HG03575 (cell line): ENCODE results near the gene NUDT16.
"Not testable (repeated sequence)": the region's sequence is repeated elsewhere in the genome, so short reads cannot be mapped to it uniquely, and the experiment has no call there.

Source experiments
- ATAC-seq: cut with Tn5 transposase; IDR thresholded peaks from one replicate; pipeline ENCODE4 v1.9.1; 2021; ENCODE audit not compliant: unreplicated experiment, insufficient number of reproducible peaks, low FRiP score; ENCODE audit errors: extremely low read depth

Gene NUDT16

DNA sequence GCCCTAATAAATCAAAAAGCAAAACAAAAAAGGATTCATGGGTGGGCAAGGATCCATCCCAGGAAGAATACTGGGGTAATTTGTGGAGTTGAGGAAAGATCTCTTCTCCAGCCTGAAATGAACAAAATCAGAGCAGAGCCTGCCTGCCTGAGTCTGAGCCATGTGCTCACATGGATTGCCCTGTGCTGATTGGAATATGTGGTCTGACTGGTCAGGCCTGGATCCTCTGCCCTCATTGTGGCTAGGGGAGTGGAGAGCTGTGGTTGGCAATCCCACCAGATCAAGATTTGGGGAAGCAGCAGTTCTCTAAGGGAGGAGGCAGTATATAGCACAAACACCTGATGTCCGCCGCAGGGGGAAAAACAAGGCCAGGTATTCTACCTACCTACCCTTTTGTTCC lies 6.8 kb upstream of the NUDT16 start:
- ATAC-seq, result no peak

DNA sequence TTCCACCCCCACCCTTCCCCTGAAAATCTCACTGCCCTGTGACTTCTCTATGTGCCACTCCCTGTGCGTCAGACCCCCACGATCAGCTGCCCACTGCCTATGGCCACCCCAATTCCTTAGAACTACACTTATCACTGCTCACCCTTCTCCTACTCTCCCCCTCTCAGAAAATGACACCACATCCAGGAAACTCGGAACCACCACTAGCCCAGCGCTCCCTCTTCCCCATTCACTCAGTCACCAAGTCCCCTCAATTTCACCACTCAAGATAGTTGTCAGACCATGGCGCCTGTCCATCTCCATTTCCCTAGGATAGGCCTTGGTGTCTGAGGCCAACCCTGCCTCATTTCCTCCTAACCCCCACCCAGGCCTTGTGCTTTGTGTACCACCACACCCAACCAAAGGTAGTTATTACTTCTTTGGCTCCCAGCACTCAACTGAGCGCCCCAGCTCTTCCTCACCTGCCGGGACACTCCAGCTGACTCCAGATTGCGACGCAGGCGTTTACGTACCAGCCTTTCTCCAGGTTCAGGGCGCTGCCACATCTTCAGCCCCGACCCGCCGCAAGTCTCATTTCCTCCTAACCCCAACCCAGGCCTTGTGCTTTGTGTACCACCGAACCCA lies 641 bp upstream of the NUDT16 start:
- not testable (repeated sequence) for ATAC-seq

DNA sequence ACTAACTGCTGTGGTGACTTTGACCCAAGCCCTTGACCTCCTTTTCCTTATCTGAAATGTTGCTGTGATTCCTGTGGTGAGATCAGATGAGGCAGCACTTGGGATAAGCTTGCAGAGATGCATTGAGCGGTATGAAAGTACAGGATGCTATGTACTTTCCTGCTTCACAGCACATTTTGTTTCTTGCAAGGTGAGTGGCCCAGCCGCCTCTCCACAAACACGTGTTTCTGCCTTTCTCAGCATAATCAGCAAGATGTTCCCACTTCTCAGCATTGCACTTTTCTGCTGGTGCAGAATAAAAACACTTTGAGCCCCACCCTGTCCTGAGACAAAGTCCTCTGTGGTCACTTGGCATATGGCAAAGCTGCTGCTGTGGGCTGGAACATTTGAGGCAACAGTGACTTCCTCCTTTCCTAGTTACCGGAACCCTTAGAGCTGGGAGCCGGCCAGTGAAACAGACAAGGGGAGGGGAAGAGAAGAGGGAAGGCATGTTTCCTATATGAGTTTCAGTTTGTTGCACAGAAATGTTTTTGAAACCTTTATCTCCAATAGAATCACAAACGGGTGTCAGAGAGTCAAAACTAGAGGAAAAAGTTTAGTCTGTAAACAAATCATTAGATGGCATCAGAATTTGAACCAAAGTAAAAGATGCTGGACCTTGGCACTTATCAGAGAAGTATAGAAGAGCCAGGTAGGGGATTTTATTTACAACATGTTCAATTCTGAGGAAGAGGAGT lies 5.0 kb downstream of the NUDT16 start:
- ATAC-seq, result no peak

DNA sequence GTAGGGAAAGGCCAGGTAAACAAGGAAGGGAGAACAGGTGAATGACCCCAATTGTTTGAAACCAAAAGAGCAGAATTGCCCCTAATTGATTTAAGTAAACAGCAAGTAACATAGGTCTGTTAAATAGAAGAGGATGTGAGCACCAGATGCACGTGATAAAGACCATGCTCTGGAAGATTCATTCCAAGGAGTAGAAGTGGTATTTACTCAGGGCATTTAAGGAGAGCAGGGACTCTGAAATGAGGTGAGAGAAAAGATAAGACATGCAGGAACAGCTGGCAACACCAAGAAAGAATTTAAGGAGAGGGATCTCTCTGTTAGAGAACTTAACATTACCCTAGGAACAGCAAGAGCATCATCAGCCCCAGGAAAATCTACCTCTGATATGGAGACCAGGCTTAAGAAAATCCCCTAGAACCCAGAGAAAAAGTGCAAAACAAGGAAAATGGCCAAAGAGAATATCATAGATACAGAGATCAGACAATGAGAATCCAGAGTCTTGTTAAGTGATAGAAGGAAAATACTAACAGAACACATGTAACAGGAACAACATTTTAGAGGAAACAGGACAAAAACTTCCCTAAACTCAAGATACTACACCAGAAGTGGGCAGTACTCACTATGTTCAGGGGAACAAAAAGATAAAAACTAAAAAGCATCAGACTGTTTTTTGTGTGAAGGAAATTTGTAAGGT lies 6.4 kb downstream of the NUDT16 start:
- no peak for ATAC-seq

DNA sequence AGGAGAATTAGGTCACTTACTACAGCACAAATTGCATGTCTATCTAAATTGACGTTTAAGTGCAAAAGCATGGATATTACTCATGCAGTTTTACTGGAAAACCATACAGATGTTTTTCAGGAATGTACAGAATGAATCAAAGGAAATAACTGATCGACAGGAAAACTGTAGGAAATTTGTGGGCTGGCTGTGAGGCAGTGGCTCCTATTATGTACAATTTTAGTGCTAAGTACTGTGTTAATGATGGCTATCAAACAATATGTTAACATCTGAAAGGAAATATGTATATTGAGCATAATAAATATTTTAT lies 6.9 kb downstream of the NUDT16 start:
- no peak for ATAC-seq

DNA sequence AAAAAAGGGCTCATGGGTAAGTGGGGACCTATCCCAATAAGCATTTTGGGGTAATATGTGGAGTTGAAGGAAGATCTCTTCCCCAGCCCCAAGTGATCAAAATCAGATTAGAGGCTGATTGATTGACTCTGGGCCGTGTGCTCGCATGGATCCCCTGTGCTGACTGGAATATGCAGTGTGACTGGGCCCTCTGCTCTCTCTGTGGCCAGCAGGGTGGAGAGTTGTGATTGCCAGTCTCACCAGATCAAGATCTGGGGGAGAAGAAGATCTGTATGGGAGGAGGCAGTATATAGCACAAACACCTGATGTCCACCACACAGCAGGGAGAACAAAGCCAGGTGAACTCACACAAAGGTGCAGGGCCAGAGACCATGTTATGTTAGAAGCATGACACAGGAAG lies 8.8 kb downstream of the NUDT16 start:
- ATAC-seq, result no peak

DNA sequence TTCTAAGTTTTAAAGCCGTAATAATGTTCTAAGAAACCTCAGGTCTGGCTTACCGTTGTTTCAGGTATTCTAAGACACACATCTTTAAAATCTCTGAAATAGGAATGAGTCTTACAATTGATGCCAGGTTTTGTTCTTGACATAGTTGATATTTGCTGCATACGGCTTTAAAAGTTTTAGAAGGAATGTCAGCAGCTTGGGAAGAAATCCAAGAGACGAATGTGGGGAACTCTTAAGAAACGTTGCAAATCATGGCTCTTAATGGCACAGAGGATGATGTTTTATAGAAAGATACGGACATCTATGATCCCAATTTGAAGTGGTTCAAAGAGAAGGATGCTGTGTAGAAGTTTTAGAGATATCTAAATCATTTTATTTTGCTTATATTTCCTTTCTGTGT lies 11.5 kb downstream of the NUDT16 start:
- no peak for ATAC-seq

DNA sequence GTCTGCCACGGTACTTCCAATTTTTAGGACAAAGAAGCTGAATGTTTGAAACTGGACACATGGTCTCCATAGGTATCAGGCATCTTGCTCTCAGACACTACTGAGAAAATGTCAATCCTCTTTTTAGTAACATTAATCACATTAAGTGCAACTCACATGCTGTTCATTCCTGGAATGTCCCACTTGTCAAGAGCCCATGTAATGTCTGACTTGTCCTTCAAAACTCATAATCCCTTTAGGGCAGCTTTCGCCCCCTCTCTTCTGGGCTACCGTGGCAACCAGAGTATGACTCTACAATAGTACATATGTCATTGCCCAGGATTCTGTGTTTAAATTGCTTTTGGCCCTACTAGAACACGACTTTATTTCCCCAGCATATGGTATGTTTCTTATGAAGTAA lies 12.3 kb downstream of the NUDT16 start:
- ATAC-seq, result no peak

DNA sequence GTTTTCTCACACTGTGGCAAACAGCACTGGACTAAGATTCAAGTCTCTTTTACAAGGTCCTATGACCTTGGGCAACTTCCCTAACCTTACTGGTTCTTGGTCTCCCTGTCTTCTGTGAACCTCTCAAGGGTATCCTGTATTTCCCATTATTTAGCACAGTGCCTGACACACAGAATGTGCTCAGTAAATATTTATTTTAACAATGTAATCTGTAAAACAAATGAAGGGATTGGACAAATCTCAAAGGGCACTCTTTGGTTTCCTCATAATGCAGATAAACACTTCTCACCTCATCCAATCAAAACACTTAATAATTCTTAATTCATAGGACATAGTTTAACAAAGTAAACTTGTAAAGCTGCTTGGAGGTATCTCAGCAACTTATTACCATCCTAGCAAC lies 12.8 kb downstream of the NUDT16 start:
- no peak for ATAC-seq

DNA sequence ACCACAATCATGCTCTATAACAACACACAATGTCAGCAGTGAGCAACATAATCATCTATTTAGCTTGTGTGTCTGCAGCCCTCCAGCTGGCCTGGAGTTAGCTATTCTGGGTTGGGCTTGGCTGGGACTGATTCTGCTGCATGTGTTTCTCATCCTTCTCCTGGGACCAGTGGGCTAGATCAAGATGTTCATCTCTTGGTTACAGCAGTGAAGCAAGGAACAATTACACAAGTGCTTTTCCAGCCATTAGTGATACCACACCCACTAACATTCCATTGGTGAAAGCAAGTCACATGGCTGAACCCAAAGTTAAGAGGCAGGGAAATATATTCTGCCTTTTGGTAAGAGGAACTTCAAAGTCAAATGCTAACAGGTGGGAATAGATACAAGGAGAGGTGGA lies 14.6 kb downstream of the NUDT16 start:
- no peak for ATAC-seq

DNA sequence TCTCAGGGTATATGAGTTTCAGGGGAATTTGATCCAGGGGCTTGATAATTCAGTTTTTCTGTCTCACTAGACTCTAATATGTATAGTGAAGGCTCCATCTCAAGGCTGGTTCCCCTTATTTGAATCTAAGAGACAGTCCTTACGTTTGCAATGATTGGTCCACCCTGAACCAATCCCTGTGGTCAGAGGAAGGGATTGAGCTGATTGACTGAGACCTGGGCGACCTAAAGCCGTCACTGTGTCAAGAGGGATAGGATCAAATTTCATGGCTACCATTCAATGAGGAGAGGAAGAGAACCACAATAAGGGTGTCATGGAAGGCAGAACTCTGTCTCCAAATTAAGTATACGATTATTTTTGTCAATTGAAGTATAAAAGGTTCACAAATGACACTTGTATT lies 16.3 kb downstream of the NUDT16 start:
- ATAC-seq, result no peak

DNA sequence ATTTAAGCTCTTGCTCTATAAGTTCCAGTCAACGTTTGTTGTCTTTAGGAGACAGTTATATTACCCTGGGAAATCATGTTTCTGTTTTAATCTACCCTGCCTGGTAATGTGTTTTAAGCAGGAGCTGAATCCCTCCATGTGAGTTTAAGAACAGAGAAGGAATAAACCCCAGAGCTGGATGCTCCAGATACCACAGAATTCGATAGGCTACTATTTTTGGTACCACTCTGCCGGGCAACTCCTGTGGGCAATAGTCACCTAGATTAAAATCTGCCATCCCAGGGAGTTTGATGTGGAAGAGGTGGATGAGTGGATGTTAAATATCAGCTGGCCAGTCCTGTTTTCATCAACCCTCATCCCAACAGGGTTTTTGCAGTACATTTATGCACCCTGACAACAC lies 20.4 kb downstream of the NUDT16 start:
- no peak for ATAC-seq

DNA sequence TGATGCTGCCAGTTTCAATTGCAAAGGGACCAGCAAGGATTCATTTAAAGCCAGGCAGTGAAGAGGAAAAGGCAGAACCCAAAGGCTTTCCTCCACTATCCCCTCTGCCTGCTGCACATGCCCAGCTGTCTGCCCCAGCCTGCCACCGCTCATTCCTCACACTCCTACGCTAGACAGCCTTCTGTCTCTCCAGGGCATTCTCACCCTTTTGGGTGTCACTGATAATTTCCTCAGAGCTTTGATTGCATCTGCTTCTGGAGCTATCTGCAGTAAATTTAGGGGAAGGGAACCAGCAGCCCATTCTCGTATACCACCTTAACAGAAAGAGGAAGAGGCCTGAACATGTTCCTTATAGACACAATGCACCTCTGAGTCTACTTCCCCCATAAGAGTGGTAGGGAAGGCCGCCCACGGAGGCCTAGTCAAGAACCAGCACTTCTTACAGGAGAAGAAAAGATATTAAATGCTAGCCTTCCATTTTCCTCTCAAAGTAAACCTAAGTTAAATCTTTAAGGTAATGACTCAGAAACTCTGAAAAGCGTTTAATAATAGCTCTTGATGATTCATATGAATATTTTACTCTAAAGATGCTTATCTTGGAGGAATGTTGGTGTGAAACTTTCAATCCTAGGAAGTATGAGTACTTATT lies 20.9 kb downstream of the NUDT16 start:
- ATAC-seq, result no peak

DNA sequence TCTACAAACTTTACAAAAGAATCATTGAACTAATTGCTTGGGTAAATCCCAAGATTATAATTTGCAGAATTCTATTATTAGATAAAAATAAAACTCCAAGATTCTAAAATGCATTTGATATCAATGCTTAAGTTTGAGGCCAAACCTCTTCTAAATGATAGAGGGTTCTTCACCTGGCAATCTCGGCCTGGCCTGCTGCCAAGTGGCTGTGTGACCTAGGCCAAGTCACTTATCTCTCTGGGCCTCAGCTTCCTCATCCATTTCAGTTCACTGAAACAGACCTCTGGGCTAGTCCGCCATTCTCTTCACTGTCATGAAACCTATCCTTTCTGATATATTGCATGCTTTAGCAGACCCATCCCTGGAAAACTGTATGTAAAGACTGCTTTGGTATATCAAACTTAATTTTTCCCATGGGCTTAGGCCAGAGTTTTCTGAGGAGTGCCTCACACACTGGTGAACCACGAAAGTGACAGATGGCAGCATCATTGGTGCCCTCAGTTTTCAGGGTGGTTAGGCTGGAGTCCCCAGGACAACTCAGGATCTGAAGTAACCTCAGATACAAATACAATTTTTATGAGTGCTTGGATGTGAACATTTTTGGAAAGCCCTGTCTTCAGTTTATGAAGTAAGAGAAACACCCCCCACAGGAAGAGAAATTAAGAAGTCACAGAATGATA lies 21.8 kb downstream of the NUDT16 start:
- ATAC-seq, result no peak

DNA sequence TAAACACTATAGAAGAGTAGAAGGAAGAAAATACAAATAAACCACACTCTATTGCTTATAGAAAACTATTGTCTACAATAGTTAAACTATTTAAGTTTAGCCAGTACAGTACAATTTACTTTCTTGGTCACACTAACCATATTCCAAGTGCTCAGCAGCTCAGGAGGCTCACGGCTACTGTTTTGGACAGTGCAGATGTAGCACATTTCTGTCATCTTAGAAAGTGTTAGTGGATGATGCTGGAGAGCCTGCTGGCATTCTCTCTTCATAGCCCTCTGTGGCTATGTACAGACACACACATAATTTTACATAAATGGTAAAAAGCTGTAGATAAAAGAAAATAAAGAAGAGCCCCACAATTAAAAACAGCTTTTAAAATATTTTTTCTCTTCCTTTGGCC lies 23.8 kb downstream of the NUDT16 start:
- ATAC-seq, result no peak

DNA sequence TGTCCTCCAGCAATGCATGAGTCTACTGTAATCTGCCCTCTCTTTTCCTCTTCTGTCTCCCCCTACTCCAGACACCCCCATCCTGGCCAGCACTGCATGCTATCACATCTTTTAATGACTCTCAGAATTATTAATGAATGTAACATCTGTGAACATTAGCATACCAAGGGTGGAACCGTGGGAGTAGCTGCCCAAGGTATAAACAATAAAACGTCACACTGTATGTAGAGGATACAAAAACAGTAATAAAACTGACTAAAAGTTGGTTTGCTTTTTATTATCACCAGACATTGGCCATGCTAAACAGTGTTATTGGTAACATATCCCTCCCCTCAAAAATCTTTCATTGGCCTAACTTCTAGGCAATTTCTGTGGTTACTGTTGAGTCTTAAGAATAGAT lies 24.7 kb downstream of the NUDT16 start:
- no peak for ATAC-seq

DNA sequence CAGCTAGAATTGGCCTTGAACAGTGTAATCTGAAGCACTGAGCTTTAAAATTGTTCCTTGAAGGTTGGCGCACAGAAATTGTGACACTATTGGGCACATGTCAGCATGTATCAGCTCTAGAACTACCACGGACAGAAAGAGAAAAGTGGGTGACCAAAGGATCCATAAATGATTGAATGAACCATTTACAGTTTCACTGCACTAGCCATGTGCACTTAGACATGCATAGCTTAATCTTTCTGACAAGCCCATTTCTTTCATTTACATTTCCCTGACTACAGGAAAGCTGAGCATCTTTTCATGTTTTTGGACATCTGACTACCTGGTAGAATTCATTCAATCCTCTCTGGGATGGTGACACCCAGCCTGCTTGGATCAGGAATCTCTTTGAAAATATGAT lies 36.2 kb downstream of the NUDT16 start:
- ATAC-seq, result no peak

DNA sequence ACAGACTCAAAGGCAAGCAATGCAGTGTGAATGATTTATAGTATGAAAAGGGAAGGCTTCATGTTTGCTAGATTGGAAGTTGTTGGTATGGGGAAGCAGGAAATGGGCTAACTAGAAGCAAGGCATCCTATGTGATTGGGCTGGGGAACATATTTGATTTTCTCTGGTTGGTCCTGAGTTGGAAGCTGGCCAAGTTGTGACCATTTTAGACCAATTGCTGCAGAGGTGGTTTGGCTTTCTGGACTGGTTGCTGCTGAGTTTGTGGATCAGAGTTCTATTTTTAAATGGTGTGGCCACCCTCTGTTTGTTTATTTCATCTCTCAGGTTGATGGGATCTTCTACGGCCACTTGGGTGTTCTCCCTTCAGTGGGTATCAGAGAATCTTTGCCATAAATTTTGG lies 39.7 kb downstream of the NUDT16 start:
- no peak for ATAC-seq

DNA sequence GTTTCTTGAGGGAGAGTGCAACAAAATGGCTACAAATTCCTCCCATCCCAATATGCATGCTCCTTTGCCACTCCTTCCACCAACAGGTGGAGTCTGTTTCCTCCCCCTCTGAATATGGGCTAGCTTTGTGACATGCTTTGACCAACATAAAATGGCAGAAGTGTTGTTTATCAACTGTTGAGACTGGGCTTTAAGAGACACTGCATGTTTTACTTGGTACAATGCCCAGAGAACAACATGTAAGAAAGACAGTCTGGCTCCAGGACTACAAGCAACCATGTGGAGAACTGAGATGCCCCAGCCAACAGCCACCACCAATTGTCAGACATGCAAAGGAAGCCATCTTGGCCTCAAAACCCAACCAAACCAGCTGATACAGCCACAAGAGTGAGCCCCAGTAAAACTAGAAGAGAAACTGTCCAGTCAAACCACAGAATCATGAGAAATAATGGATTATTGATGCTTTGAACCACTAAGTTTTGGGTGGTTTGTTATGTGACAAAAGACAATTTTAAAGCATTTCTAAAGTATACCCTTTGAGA lies 40.5 kb downstream of the NUDT16 start:
- ATAC-seq, result no peak
